HG03378 (cell line): ENCODE measurements around the gene P3H3.
A peak's percentile ranks its signal among the peaks of the same experiment; 100 is the strongest.

Source experiments
- ATAC-seq: cut with Tn5 transposase; IDR thresholded peaks from one replicate; pipeline ENCODE4 v1.9.1; 2021; ENCODE audit warnings: mild to moderate bottlenecking, moderate library complexity; ENCODE audit not compliant: unreplicated experiment

The P3H3 gene

DNA sequence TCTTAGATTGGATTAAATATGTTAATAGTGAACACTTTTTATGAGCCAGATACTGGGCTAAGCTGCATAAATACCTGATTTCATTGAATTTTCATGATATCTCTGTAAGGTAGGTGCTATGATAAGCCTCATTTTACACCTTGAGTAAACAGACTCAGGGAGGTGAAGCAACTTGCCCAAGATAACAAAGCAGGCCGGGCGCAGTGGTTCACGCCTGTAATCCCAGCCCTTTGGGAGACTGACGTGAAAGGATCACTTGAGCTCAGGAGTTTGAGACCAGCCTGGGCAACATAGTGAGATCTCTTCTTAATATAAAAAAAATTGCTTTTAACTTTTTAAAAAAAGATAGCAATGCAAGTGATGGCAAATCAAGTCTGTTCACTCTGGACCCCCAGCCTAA is 13.9 kb downstream of the P3H3 start:
- ATAC-seq = no peak

DNA sequence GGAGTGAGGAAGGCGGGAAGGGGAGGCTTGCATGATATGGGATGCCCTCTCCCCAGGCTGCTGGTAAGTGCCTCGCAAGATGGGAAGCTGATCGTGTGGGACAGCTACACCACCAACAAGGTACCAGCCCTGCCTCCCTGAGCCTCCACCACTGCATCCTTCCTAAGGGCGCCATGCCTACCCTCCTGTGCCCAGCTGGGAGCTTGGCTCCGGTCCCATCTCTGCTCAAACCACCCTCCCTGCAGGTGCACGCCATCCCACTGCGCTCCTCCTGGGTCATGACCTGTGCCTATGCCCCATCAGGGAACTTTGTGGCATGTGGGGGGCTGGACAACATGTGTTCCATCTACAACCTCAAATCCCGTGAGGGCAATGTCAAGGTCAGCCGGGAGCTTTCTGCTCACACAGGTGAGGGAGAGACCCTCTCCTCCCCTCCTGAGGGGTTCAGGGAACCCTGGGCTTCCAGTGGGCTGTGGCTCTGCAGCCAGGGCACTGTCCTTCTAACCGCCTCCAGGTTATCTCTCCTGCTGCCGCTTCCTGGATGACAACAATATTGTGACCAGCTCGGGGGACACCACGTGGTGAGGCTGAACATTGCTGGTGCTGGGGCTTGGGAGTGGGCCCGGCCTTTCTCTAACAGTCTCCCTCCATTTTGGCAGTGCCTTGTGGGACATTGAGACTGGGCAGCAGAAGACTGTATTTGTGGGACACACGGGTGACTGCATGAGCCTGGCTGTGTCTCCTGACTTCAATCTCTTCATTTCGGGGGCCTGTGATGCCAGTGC is 15.1 kb downstream of the P3H3 start:
- no peak for ATAC-seq

DNA sequence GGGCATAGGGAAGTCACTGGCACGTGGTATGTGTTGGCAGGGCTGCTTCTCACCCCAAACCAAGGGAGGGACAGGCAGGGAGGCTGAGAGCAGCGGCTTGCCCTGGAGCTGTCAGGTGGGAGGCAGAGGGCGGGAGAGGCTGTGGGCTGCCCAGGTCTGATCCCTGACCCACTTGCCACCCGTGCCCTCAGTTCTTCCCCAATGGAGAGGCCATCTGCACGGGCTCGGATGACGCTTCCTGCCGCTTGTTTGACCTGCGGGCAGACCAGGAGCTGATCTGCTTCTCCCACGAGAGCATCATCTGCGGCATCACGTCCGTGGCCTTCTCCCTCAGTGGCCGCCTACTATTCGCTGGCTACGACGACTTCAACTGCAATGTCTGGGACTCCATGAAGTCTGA is 17.2 kb downstream of the P3H3 start:
- no peak for ATAC-seq

DNA sequence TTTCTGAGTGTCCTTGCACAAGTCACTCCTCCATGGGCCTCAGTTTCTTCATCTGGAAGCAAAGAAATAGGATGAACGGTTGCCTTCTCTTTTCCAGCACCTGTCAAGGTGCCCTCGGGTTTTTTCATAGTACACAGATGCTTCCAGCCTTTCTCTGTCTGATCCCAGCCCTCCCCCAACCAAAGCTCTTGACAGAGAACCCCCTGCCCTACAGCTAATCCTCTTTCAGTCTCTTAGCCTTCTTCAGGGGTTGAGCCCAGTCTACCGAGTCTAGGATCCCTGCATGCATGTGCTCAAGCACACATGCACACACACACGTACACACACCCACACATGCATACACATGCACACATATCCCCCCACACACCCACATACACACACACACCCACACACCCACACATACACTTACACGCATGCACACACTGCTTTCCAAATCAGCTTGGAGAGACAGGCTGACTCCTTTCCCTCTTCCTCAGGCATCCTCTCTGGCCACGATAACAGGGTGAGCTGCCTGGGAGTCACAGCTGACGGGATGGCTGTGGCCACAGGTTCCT is 18.2 kb downstream of the P3H3 start:
- ATAC-seq = no peak

DNA sequence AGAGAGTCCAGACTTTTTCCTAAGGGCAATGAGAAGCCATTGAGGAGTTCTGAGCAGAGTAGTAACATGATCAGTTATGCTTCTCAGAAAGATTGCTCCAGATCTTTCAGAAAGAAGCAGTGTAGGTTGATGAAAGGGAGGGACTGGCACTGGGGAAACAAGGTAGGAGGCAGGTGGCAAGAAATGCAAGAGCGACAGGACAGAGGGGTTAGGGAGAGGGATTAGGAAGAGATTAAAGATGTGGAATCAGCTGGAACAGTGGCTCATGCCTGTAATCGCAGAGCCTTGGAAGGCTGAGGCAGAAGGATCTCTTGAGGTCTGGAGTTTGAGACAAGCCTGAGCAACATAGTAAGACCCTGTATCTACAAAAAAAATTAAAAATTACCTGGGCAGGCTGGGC is 19.5 kb downstream of the P3H3 start:
- ATAC-seq = no peak

DNA sequence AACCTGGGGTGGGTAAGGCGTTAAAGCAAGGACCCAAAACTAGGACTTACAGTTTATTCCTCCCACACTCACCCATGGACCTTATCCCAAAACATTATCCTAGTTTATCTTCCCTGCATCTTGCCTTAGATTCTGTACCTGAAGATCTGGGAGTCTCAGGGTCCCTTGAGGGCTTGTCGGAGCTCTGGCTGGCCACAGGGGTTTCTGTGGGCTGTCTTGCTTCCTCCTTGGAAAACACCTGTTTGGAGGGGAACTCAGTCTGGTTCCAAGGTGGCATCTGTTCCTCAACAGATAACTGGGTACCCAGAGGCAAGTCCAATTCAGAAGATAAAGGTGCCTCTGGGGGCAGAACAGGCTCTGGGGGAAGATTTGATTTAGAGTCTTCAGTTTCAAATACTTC is 21.2 kb downstream of the P3H3 start:
- no peak for ATAC-seq

DNA sequence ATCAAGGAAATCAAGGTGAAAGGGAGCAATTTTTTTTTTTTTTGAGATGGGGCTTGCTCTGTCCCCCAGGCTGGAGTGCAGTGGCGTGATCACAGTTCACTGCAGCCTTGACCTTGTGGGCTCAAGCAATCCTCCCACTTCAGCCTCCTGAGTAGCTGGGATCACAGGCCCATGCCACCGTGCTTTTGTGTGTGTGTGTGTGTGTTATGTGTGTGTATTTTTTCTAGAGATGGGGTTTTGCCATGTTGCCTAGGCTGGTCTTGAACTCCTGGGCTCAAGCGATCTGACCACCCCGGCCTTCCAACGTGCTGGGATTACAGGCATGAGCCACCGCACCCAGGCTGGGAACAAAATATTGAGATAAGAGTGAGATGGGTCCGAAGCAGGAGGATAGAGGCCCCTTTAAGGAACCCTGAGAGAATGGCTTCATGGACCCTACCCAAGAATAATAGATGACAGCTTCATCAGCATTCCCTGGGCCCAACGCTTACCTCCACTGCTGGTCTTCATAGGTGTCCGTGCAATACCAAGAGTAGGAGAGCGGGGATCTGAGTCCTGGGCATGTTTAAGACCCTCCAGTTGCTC is 21.9 kb downstream of the P3H3 start:
- no peak for ATAC-seq

DNA sequence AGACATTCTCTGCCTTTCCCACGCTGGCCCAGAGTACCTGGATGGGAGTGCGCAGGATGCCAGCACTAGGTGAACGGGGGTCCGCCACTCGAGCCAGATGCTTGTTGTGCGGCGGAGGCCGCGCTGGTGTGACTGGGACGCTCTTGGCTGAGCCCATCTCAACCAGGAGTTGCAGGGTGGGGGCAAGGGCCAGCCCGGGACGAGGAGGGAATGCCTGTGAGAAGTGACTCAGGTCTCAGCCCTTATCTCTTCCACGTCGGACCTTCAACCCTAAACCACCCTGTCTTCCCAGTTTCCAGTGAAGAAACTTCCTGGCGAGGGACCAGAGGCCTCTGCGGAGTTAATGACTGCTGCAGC is 22.6 kb downstream of the P3H3 start:
- ATAC-seq = no peak

DNA sequence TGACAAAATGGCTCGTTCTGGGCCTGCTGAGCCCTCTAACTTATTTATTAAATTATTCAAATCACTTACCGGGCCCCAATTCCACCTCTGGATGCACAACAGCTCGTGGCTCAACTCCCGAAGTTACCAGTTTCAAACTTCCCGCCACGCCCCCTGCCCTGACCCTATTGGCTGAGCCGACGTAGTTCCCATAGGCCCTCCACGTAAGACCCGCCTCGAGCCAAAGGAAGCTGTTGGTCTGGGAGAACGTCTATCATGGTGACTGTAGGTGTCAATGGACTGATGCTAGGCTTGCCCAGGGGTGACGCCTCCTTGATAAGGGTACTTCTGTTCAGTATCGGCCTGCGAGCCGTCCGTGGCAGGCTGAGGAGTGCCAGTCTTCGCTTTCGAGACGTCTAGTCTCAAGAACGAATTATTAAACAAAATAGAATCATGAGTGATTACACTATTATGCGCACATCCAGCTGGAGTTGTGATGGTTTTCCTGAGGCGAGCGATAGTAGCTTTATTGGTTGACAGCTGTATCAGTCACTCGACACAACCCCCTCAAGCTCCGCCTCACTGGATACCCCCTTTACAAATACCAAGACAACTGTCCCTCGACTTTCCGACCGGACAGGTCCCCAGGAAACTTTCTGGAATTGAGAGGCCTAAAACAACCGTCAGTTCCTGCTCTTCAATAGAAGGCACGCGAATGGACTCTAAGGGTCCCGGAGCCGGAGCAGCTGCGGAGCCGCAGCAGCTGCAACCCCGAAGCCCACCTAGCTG is 23.1 kb downstream of the P3H3 start, which contains the start of gene CDCA3:
Gene CDCA3 (minus strand): TSS at position 134 of the 768 bp plus-strand sequence. CDS start 334 bp downstream, outside the sequence.
- ATAC-seq = peak; percentile 58

DNA sequence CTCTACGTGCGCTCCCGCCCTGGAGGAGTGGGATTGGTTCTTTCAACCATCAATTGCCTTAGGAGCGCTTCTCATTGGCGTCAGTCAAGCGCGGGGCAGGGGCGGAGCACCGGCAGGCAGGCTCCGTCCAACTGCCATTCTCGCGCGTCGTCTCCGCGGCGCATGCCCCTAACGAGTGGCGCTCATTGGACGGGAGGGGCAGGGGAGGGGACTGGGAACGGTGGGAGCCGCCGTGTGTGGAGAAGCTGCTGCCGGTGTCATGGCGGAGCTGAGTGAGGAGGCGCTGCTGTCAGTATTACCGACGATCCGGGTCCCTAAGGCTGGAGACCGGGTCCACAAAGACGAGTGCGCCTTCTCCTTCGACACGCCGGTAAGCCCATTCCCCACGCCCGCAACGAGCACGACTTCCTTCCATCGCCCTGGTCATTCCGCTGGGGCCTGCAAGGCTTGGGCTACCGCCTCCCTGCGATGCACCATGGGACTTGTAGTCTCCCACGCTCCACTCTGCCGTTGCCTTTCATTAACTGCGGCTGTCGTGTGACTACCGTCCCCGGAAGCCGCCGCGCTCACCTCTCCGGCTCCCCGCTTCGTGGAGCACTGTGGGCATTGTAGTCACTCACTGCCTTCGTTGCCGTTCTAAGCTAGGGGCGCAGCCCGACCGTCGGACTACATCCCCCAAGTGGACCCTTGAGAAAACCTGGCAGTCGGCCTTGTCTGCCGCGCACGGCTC is 23.9 kb downstream of the P3H3 start, which contains the start of gene USP5:
Gene USP5 (plus strand): TSS at position 230 of the 730 bp plus-strand sequence. CDS start 30 bp downstream, at position 260.
- ATAC-seq = peak; percentile 79

DNA sequence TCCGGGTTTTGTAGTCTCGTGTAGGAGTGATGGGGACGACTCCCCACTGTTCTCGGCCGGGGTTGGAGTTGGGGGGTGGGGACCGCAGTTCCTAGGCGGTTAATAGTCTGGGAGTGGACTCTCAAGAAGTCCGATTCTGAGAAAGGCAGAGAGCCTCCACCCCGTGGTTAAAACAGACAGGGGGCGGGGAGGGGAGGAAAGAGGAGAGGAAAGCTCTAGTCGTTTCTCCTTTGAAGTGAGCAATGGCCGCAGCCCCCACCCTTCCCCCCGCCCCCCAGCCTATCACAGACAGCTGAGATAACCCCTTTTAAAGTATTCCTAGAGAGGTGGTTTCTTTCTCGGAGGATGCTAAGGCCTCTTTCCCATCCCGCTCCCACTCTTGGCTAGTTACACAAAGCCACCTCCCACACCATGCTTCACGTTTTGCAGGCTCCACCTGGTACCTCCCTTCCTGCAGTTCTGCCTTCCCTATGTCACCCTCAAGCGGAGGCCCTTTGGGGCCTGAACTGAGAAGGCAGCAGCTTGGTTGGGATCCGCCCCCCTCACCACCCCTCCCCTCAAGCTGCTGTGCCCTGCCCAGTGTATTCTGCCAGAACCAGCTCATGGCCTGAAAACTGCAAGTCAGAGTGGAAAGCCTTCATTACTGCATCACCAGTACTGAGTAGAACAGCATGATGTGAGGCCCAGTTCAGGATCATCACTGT is 24.6 kb downstream of the P3H3 start:
- ATAC-seq = no peak

DNA sequence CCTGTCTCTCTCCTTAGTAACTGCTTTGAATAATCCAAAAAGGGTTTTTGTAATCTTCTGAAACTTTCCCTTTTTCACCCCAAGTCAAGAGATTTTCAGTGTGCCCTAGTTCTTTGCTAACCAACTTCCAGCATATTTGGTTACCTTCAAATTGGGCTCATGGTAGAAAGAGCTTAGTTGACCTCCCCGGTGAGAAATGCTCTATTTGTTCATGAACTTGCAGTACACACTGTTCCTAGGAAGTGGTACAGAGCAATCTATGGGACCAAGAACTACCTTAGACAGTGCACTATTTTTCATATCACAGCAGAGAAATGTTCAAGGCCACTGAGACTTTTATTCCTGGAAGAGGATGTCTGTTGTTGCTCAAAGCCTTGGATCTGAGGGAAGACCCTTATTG is 25.4 kb downstream of the P3H3 start:
- no peak for ATAC-seq

DNA sequence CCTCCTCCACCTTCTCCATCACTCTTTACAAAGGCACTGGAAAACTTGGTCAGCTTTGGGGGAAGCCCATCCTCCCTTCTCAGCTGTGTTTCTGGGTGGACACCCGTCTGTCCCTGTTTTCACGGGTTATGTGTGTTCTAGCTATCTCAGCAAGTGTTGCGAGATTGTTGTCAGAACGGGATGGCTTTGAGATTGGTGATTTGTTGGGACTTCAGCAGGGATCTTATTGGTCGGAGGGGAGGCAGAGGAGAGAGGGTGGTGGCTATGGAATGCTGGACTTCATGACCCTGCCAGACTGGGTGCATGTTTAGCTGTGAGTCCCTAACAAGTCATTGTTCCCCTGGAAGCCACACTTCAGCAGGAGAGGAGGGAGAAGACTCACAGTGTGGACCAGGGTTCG is 25.8 kb downstream of the P3H3 start:
- no peak for ATAC-seq

DNA sequence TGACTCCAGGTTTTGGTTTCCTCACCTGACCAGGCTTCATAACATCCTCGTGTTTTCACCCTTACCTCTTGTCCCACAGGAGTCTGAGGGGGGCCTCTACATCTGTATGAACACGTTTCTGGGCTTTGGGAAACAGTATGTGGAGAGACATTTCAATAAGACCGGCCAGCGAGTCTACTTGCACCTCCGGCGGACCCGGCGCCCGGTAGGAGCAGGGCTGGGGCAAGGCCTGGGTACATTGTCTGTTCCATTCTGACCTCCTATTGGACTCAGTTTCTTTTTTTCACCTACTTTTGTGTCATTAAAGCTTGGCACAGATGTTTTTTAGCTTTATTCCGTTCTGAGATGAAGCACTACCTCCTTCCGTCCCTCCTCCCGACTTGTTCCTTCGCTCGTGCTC is 27.1 kb downstream of the P3H3 start:
- no peak for ATAC-seq

DNA sequence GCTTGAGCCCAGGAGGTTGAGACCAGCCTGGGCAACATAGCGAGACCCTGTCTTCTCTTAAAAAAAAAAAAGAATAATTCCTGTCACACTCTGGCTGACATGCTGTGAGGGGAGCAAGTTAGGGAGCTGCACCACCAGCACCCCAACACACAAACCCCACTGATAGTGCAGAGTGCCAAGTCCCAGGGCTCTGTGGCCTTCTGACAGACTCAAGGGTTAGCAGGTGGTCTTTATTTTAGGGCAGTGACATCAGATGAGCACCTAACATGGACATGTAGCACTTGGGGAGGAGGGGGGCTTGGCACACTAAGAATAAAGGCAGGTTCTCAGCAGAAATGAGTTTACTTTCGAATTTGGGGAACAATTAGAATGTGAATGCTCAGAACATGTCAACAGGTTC is 30.6 kb downstream of the P3H3 start:
- no peak for ATAC-seq

DNA sequence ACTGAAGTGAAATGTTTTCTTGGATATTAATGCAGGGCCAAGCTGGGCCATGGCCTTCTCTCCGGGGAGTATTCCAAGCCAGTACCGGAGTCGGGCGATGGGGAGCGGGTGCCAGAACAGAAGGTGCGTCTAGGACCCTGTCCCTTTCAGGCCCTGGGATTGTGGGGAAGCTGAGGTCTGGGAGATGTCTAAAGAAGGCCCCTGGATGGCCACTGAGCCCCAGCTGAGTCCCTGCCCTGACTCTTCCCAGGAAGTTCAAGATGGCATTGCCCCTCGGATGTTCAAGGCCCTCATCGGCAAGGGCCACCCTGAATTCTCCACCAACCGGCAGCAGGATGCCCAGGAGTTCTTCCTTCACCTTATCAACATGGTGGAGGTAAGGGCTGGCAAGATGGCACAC is 31.9 kb downstream of the P3H3 start:
- ATAC-seq = no peak

DNA sequence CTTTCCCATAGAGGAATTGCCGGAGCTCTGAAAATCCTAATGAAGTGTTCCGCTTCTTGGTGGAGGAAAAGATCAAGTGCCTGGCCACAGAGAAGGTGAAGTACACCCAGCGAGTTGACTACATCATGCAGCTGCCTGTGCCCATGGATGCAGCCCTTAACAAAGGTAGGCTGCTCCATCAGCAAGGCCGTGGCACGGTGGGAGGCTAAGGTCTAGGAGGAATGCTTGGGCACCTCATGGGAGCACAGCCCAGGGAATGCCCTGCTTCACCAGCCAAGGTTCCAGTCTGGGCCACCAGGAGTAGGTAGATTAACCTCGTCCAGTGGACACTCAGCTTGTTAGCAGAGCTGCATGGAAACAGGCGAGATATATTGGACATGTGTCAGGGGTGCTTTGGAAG is 32.7 kb downstream of the P3H3 start:
- ATAC-seq = no peak

DNA sequence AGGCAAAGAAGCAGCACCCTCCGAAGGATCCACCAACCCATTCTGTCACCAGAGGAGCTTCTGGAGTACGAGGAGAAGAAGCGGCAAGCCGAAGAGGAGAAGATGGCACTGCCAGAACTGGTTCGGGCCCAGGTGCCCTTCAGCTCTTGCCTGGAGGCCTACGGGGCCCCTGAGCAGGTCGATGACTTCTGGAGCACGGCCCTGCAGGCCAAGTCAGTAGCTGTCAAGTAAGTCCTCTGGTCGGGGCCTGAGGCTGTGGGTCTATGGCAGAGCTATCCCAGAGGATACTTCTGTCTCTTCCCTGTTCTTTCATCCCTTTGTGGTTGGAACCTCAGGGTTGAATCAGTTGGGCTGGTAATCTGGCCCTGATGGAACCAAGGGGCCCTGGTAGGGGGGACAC is 33.2 kb downstream of the P3H3 start:
- ATAC-seq = no peak

DNA sequence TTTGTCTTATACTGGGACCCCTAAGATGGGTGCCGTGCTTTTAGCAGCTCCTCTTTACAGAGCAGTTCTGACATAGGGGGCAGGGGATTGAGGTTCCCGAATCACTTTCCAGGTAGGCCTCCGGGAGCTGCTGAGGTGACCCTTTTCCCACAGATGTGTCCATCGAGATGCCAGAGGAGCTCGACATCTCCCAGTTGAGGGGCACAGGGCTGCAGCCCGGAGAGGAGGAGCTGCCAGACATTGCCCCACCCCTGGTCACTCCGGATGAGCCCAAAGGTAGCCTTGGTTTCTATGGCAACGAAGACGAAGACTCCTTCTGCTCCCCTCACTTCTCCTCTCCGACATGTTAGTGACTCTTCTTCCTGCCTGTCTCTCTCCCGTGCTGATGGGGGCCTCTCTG is 34.8 kb downstream of the P3H3 start:
- ATAC-seq = no peak

DNA sequence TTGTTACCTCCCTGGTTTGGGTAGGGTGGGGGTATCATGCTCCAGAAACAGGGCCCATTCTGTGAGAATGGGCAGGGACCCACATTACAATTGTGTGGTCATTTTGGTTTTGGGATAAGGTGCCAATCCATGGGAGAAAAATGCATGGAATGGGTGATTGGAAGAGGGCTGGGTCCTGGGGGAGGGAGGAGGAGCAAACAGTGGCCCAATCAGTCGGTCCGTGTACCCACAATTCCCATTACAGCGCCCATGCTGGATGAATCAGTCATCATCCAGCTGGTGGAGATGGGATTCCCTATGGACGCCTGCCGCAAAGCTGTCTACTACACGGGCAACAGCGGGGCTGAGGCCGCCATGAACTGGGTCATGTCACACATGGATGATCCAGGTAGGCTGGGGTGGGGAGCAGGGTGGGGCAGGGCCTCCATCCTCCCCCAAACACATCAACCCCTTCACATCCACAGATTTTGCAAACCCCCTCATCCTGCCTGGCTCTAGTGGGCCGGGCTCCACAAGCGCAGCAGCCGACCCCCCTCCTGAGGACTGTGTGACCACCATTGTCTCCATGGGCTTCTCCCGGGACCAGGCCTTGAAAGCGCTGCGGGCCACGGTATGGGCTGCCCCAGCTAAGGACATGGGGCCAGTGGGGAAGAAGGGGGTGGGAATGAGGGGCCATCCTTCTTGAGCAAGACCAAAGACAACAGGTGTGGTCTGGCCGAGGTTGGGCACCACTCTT is 35.5 kb downstream of the P3H3 start:
- ATAC-seq = no peak
